Fibroblast of villous mesenchyme (primary cell): ENCODE data around the gene ANP32A. TPM values are rescaled to one million over a fixed set of nuclear protein-coding genes. Genes with fewer than 3 reads are reported as not detected.

ENCODE experiments used
- DNase-seq: peaks from one replicate; pipeline ENCODE4 v3.0.0-alpha.2; 2010; ENCODE audit warnings: low read depth
- H3K4me3 ChIP-seq: 2 replicates; pipeline ENCODE4 v1.5.1; 2011; ENCODE audit warnings: low read depth, mild to moderate bottlenecking, low read length
- total RNA-seq: library from RNA; depleted of rRNA; stranded (reverse); fragments of >200 nt; gene quantifications from 2 replicates; pipeline ENCODE4 v1.2.3, GENCODE V29; 2012
- TF ChIP-seq, protein P1 (sequence below): IDR thresholded peaks from 2 replicates; pipeline ENCODE4 v1.5.1; 2012; ENCODE audit warnings: low read depth, mild to moderate bottlenecking, low read length; ENCODE audit not compliant: insufficient read depth

Gene ANP32A
- total RNA-seq, 1 donor, result 38.0 TPM

DNA sequence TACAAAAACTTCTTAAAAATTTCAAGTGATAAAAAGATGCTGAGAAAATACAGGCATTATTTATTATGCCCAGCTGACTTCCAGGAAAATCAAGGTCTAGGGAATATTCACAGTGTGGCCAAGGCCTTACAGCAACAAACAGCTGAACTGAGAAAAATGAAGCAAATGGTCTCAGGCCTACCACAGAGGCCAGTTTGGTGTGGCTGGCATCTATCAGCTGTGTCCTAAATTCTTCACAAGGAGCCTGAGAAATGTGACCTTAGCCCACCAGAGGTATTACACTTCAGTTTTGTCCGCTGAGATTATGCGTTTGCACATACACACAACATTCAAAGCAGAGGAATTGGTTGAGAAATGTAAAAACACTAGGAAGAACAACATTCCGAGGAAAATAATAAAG, 77.4 kb downstream of the ANP32A start:
- no peak for DNase-seq
- no peak overlapping the region for H3K4me3 ChIP-seq
- TF ChIP-seq, protein P1, sequence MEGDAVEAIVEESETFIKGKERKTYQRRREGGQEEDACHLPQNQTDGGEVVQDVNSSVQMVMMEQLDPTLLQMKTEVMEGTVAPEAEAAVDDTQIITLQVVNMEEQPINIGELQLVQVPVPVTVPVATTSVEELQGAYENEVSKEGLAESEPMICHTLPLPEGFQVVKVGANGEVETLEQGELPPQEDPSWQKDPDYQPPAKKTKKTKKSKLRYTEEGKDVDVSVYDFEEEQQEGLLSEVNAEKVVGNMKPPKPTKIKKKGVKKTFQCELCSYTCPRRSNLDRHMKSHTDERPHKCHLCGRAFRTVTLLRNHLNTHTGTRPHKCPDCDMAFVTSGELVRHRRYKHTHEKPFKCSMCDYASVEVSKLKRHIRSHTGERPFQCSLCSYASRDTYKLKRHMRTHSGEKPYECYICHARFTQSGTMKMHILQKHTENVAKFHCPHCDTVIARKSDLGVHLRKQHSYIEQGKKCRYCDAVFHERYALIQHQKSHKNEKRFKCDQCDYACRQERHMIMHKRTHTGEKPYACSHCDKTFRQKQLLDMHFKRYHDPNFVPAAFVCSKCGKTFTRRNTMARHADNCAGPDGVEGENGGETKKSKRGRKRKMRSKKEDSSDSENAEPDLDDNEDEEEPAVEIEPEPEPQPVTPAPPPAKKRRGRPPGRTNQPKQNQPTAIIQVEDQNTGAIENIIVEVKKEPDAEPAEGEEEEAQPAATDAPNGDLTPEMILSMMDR, result no peak

DNA sequence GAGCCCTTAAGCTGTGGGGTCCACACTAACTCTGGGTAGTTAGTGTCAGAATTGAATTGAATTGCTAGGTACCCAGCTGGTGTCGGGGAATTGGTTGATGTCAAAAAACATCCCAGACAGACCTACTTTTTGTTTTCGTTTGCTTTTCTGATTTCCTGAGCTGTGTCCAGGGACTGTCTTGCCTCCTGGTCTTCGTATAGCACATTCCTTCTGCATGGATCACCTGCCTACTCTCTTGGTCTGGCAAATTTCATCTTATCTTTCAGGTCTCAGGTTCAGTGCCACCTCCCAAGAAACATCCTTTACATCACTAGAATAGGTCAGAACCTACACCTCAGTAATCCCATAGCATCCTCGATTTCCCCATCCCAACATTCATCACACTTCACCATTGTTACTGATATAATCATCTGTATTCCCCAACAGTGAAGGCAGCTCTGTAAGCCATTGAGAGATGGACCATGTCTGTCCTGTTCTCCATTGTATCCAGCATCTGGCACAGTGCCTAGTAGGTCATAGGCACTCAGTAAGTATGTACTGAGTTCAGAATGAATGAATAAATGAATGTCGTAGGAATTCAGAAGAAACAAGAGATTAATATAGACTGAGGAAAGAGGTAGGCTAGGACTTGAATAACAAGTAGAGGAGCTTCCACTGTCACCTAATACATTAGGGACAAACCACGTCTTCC, 81.2 kb downstream of the ANP32A start:
- H3K4me3 ChIP-seq, result no peak overlapping the region
- TF ChIP-seq, protein P1, result no peak
- DNase-seq, result no peak

DNA sequence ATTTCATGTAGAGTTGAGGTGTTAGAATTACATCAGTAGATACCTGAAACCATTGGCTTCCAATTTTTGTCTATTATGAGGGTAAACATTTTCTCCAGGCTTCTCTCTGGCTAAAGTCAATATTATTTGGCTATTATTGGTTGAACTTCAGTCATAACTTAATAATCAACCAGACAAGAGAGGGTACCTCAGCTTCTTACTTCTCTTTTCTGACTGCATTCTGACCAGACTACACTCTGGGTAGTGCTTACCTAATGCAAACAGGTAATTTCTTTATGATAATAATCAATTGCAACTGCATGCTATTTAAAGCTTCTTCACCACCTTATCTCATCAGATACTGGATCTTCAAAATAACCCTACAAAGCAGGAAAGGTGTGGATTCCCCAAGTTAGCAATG, 85.1 kb downstream of the ANP32A start:
- no peak overlapping the region for H3K4me3 ChIP-seq
- TF ChIP-seq, protein P1, result no peak
- no peak for DNase-seq

DNA sequence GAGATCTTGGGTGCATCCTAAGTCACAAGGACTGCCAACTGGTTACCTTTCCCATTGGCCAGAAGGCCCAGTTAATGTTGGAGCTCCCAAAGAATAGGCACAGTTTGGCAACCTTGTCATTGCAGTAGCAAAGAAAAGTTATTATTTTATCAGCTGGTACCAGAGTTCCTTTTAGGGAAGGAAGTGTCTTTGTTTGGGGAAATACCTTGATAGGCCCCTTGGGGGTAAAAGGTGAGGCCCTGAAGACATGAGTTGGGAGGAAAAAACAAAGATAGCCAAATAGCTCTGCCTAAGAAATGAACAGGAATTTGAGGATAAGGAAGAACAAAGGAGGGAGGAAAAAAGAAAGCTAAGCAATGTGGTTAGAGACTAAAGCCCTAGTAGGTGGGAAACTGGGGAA, 85.8 kb downstream of the ANP32A start:
- TF ChIP-seq, protein P1, result no peak
- H3K4me3 ChIP-seq, result no peak overlapping the region
- DNase-seq, result no peak

DNA sequence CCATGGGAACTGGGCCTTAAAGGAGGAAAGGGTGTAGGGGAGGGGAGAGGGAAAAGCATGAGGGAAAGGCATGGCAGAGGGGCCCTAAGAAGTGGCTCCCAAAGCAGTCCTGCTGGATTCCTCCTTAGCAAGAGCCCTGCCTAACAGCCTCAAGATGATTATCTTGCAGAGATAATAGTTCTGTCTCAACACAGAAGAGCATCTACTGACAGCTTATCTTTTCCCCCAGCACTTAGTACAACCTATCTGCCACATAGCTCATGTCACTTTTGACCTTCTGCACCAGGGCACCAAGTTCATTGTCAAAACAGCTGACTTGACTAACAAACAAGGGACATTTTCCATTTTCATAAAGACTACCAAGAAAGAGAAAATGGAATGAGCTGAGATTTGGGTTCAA, 86.3 kb downstream of the ANP32A start:
- H3K4me3 ChIP-seq, result no peak overlapping the region
- no peak for DNase-seq
- TF ChIP-seq, protein P1, result no peak

DNA sequence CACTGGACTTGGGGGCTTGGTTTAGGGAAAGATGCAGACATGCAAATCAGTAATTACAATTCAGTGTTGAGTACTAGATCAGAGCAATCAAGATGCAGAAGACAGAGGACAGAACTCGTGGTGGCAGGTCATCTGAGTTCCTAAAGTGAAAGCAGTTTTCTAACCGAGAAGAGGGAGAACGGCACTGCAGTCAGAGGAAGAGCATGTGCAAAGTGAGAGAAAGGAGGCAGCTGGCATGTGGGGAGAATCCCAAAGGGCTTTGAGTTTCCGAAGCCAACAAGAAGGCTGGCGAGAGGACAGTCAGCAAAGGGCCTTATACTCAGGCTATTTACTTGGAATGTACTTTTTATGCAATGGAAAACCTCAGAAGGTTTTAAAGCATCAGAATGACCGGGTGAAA, 87.0 kb downstream of the ANP32A start:
- H3K4me3 ChIP-seq, result no peak overlapping the region
- peak; percentile 6 for DNase-seq
- TF ChIP-seq, protein P1, result no peak

DNA sequence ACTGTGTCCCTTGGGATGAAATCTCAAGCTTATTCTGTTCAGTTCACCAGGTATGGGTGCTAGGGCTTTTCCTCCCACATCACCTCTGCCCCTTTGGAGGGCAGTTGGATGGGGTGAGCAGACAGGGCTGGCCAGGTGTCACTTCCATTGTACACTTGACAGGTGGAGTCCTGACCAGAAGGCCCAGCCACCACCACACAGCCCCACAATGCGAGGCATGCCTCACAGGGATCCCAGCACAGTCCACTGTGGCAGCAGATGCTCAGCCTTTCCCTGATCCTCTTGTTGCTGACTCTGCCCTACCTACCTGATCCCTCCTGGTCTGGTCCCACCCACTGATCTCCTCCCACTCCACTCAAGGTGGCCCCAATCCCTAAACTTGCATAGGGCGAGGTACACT, 88.2 kb downstream of the ANP32A start:
- no peak overlapping the region for H3K4me3 ChIP-seq
- TF ChIP-seq, protein P1, result no peak
- no peak for DNase-seq
